Endodermal cell (in vitro differentiated cells): Measurements from ENCODE around the gene NOD1. TPM values are rescaled to one million over a fixed set of nuclear protein-coding genes. Genes with fewer than 3 reads are reported as not detected.

Source experiments
- DNase-seq: peaks from one replicate; pipeline ENCODE4 v3.0.0-alpha.2; 2017
- H3K27ac ChIP-seq: 2 replicates; pipeline ENCODE4 v1.5.1; 2013; ENCODE audit warnings: mild to moderate bottlenecking, low read depth, low read length, moderate library complexity
- H3K27me3 ChIP-seq: 2 replicates; pipeline ENCODE4 v1.6.1; 2013; ENCODE audit warnings: mild to moderate bottlenecking, low read length, moderate library complexity; ENCODE audit not compliant: insufficient read depth, control insufficient read depth, poor library complexity, severe bottlenecking
- H3K36me3 ChIP-seq: 2 replicates; pipeline ENCODE4 v1.7.0; 2013; ENCODE audit warnings: mild to moderate bottlenecking, low read length, moderate library complexity; ENCODE audit not compliant: control insufficient read depth, insufficient read depth
- H3K4me1 ChIP-seq: one replicate; pipeline ENCODE4 v1.7.0; 2013; ENCODE audit warnings: low read length; ENCODE audit not compliant: control insufficient read depth, insufficient read depth
- H3K4me3 ChIP-seq: 2 replicates; pipeline ENCODE4 v1.5.1; 2013; ENCODE audit warnings: mild to moderate bottlenecking, low read length, moderate library complexity
- H3K9ac ChIP-seq: 2 replicates; pipeline ENCODE4 v1.6.1; 2013; ENCODE audit warnings: mild to moderate bottlenecking, low read length, moderate library complexity; ENCODE audit not compliant: poor library complexity, severe bottlenecking; ENCODE audit errors: extremely low read depth
- H3K9me3 ChIP-seq: 2 replicates; pipeline ENCODE4 v1.6.1; 2013; ENCODE audit warnings: mild to moderate bottlenecking, low read length, moderate library complexity; ENCODE audit not compliant: control insufficient read depth
- H3K27ac Mint-ChIP-seq: 2 replicates; pipeline ENCODE4 v1.8.0; 2020; ENCODE audit warnings: mixed read lengths
- H3K27me3 Mint-ChIP-seq: 2 replicates; pipeline ENCODE4 v1.8.0; 2021; ENCODE audit warnings: mild to moderate bottlenecking, mixed read lengths; ENCODE audit not compliant: insufficient read depth
- H3K36me3 Mint-ChIP-seq: 2 replicates; pipeline ENCODE4 v1.8.0; 2020; ENCODE audit warnings: low read depth, mixed read lengths
- H3K4me1 Mint-ChIP-seq: 2 replicates; pipeline ENCODE4 v1.8.0; 2020; ENCODE audit warnings: mixed read lengths
- H3K4me3 Mint-ChIP-seq: 2 replicates; pipeline ENCODE4 v1.8.0; 2020; ENCODE audit warnings: mild to moderate bottlenecking, moderate library complexity, mixed read lengths
- H3K9me3 Mint-ChIP-seq: 2 replicates; pipeline ENCODE4 v1.8.0; 2020; ENCODE audit warnings: mild to moderate bottlenecking, mixed read lengths
- CTCF ChIP-seq: fragments of 200-600 bp; sonication (generic); conservative IDR thresholded peaks from 2 replicates; pipeline ENCODE4 v1.5.0; 2021; ENCODE audit warnings: antibody characterized with exemption, mild to moderate bottlenecking
- WGBS, 2 experiments: methylation state at CpG; one replicate each; pipeline versions ENCODE4 v1.1.5 to v1.1.7; 2013; ENCODE audit warnings: missing lambda C conversion rate in 2 of 2, mixed read lengths in 1 of 2; ENCODE audit not compliant: insufficient coverage in 1 of 2, insufficient read length in 1 of 2; 5-methylcytosine and 5-hydroxymethylcytosine counted together
- total RNA-seq, 2 donors: library from RNA; stranded (reverse); fragmentation: NEBNext Ultra II Directional in 1 of 2; extraction: Animal tissue kit (Norgen Biotek cat#: 25700) in 1 of 2; gene quantifications; 2 replicates in 1 of 2; 3 replicates in 1 of 2; pipeline ENCODE4 v1.2.1, GENCODE V29; 2021

The NOD1 gene
- total RNA-seq, 2 donors from 2014 or later: 3.3 to 3.4 TPM

- Histone ChIP-seq H3K36me3 (no peaks in the 10 kb centered on the region), H3K4me3 (no peak overlapping the region), H3K9ac (no peak overlapping the region), H3K27me3 (peaks cover 17% of the 10 kb centered on the region), H3K9me3 (no peaks in the 10 kb centered on the region), H3K4me1 (no peaks in the 10 kb centered on the region), H3K27ac (no peak overlapping the region)
- no peak for DNase-seq
- 66 to 79% methylated on average over 3 to 4 of the region's 4 CpGs for WGBS, 2 experiments
- no peak for TF ChIP-seq CTCF
- H3K4me1 Mint-ChIP-seq: peaks cover 8% of the 10 kb centered on the region
- no peaks in the 10 kb centered on the region for H3K36me3 Mint-ChIP-seq
- H3K27me3 Mint-ChIP-seq: peaks cover 15% of the 10 kb centered on the region
- H3K4me3 Mint-ChIP-seq: no peak overlapping the region
- no peaks in the 10 kb centered on the region for H3K9me3 Mint-ChIP-seq
- no peak overlapping the region for H3K27ac Mint-ChIP-seq
These were observed 12.3 kb downstream of the NOD1 start for GRCh38 chr7:30466266-30466665.

GRCh38 chr7:30465811-30466180, 12.8 kb downstream of the NOD1 start:
- Histone ChIP-seq H3K9ac (no peak overlapping the region), H3K36me3 (no peaks in the 10 kb centered on the region), H3K9me3 (no peaks in the 10 kb centered on the region), H3K27me3 (peaks cover 12% of the 10 kb centered on the region), H3K4me1 (no peaks in the 10 kb centered on the region), H3K4me3 (no peak overlapping the region), H3K27ac (no peak overlapping the region)
- no peak for TF ChIP-seq CTCF
- DNase-seq: no peak
- Mint-ChIP-seq H3K9me3 (no peaks in the 10 kb centered on the region), H3K36me3 (no peaks in the 10 kb centered on the region), H3K4me1 (peaks cover 8% of the 10 kb centered on the region), H3K27me3 (peaks cover 10% of the 10 kb centered on the region), H3K4me3 (no peak overlapping the region), H3K27ac (no peak overlapping the region)
- WGBS, 2 experiments: 93 to 100% methylated on average over 1 to 2 of the region's 2 CpGs

DNA sequence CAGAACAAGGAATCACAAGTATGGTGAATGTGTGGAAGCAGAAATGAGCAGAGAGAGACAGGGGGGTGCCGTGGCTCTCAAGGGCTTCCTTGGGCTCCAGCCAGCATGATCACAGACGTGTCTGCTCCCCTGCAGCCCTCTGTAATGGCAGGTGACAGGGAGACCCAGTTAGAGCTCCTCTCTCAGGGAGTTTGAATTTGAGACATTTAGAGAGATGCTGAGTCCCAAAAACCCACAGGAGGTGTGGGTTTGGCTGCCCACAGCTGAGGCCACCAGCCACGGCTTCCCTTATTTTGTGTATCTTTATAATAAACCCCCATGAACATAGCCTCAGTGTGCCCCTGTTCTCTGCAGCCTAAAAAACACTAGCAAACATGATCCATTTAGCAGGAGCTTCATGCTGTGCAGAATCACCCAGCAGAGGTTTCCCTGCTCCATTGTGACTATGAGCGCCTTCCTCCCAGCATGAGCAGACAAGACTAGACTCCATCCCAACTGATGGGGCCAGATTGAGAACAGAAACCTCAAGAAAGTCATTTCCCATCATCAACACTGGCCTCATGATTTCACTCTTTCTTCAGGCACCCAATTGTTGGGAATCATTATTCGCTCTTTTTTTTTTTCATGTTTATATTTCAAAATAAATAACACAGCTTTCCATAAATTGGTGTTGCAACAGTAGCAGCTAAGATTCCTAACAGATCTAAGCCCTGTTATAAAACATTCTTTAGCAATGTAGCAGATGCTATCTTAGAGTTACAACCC, 13.4 kb downstream of the NOD1 start:
- DNase-seq: no peak
- H3K27me3 Mint-ChIP-seq: peaks cover 5% of the 10 kb centered on the region
- Histone ChIP-seq H3K9me3 (no peaks in the 10 kb centered on the region), H3K36me3 (no peaks in the 10 kb centered on the region), H3K27me3 (peaks cover 7% of the 10 kb centered on the region), H3K4me1 (no peaks in the 10 kb centered on the region), H3K4me3 (no peak overlapping the region), H3K9ac (no peak overlapping the region), H3K27ac (no peak overlapping the region)
- TF ChIP-seq CTCF: no peak
- peaks cover 8% of the 10 kb centered on the region for H3K4me1 Mint-ChIP-seq
- H3K27ac Mint-ChIP-seq: no peak overlapping the region
- no peak overlapping the region for H3K4me3 Mint-ChIP-seq
- H3K36me3 Mint-ChIP-seq: no peaks in the 10 kb centered on the region
- WGBS, 2 experiments: 85 to 88% methylated on average over 4 to 5 of the region's 5 CpGs
- no peaks in the 10 kb centered on the region for H3K9me3 Mint-ChIP-seq
